Peyer's patch (tissue), 4 donors: ENCODE results near the gene POU5F1.

Source experiments
- CTCF ChIP-seq, 6 experiments: fragments of 450-650 bp in 4 of 6; fragments of 200-600 bp in 2 of 6; sonication (generic) in 1 of 6; IDR thresholded peaks; one replicate each; pipeline ENCODE4 v1.5.1; 2017 to 2019; ENCODE audit warnings: antibody characterized with exemption in 6 of 6, mild to moderate bottlenecking in 3 of 6, moderate library complexity in 1 of 6
- POLR2A ChIP-seq, 2 donors: fragments of 450-650 bp; IDR thresholded peaks; one replicate each; pipeline ENCODE4 v1.5.1; 2017; ENCODE audit warnings: antibody characterized with exemption in 2 of 2, mild to moderate bottlenecking in 2 of 2, moderate library complexity in 2 of 2

- TF ChIP-seq POLR2A (IDR thresholded peaks at IDR 0.05), result no peak
- TF ChIP-seq CTCF (IDR thresholded peaks at IDR 0.05), result no peak
These were observed 30.9 kb downstream of the POU5F1 start for GRCh38 chr6:31139599-31139998.
